H9 (cell line): ENCODE data around the gene MORN1. TPM values are rescaled to one million over a fixed set of nuclear protein-coding genes. Genes with fewer than 3 reads are reported as not detected.

ENCODE experiments used
- DNase-seq: peaks from one replicate; pipeline ENCODE4 v3.0.0-alpha.2; 2017
- H2AFZ ChIP-seq: one replicate; pipeline ENCODE4 v1.6.1; 2013; ENCODE audit warnings: mild to moderate bottlenecking, low read length, control low read depth, moderate library complexity
- H2AK5ac ChIP-seq: 2 replicates; pipeline ENCODE4 v1.6.1; 2013; ENCODE audit warnings: low read length, control low read depth, mixed read lengths; ENCODE audit not compliant: insufficient read length
- H2BK120ac ChIP-seq: one replicate; pipeline ENCODE4 v1.6.1; 2013; ENCODE audit warnings: low read depth, mild to moderate bottlenecking, low read length, control low read depth, inconsistent platforms; ENCODE audit not compliant: poor library complexity, severe bottlenecking
- H2BK12ac ChIP-seq: 2 replicates; pipeline ENCODE4 v1.6.1; 2013; ENCODE audit warnings: low read length, control low read depth, mixed read lengths, low read depth; ENCODE audit not compliant: insufficient read length
- H2BK15ac ChIP-seq: 2 replicates; pipeline ENCODE4 v1.6.1; 2013; ENCODE audit warnings: low read depth, low read length, control low read depth
- H2BK20ac ChIP-seq: one replicate; pipeline ENCODE4 v1.6.1; 2013; ENCODE audit warnings: low read depth, mild to moderate bottlenecking, low read length, control low read depth, inconsistent platforms; ENCODE audit not compliant: poor library complexity, severe bottlenecking
- H2BK5ac ChIP-seq: 2 replicates; pipeline ENCODE4 v1.6.1; 2013; ENCODE audit warnings: low read length, control low read depth, mixed read lengths; ENCODE audit not compliant: insufficient read length
- H3K14ac ChIP-seq: 2 replicates; pipeline ENCODE4 v1.6.1; 2013; ENCODE audit warnings: low read length, control low read depth; ENCODE audit not compliant: insufficient read depth
- H3K18ac ChIP-seq: 2 replicates; pipeline ENCODE4 v1.6.1; 2013; ENCODE audit warnings: low read depth, mild to moderate bottlenecking, mixed read lengths, low read length, control low read depth; ENCODE audit not compliant: insufficient read length
- H3K23ac ChIP-seq: 2 replicates; pipeline ENCODE4 v1.6.1; 2013; ENCODE audit warnings: low read length, control low read depth, mixed read lengths, low read depth; ENCODE audit not compliant: insufficient read length
- H3K23me2 ChIP-seq: 2 replicates; pipeline ENCODE4 v1.6.1; 2013; ENCODE audit warnings: low read depth, mild to moderate bottlenecking, mixed read lengths, low read length, control low read depth; ENCODE audit not compliant: insufficient read length, poor library complexity, severe bottlenecking
- H3K27ac ChIP-seq: 2 replicates; pipeline ENCODE4 v1.5.1; 2013; ENCODE audit warnings: low read length, control low read depth, mixed read lengths, low read depth; ENCODE audit not compliant: insufficient read length
- H3K27me3 ChIP-seq: 2 replicates; pipeline ENCODE4 v1.6.1; 2013; ENCODE audit warnings: low read length, control low read depth, inconsistent platforms; ENCODE audit not compliant: insufficient read depth
- H3K4ac ChIP-seq: 2 replicates; pipeline ENCODE4 v1.6.1; 2013; ENCODE audit warnings: low read depth, mild to moderate bottlenecking, control low read depth, inconsistent platforms, low read length, moderate library complexity
- H3K4me1 ChIP-seq: 2 replicates; pipeline ENCODE4 v1.6.1; 2013; ENCODE audit warnings: low read length, control low read depth, inconsistent platforms; ENCODE audit not compliant: insufficient read depth
- H3K4me2 ChIP-seq: 2 replicates; pipeline ENCODE4 v1.6.1; 2013; ENCODE audit warnings: low read length, control low read depth, mixed read lengths; ENCODE audit not compliant: insufficient read length, insufficient read depth
- H3K56ac ChIP-seq: 2 replicates; pipeline ENCODE4 v1.6.1; 2013; ENCODE audit warnings: low read depth, mild to moderate bottlenecking, mixed read lengths, low read length, control low read depth; ENCODE audit not compliant: insufficient read length
- H3K79me1 ChIP-seq: 2 replicates; pipeline ENCODE4 v1.6.1; 2013; ENCODE audit warnings: low read depth, mild to moderate bottlenecking, moderate library complexity, low read length, control low read depth, inconsistent platforms; ENCODE audit not compliant: insufficient read depth, poor library complexity, severe bottlenecking
- H3K79me2 ChIP-seq: 2 replicates; pipeline ENCODE4 v1.6.1; 2013; ENCODE audit warnings: low read length, control low read depth, inconsistent platforms; ENCODE audit not compliant: insufficient read depth
- H3K9ac ChIP-seq: 2 replicates; pipeline ENCODE4 v1.6.1; 2013; ENCODE audit warnings: low read length, control low read depth, mixed read lengths; ENCODE audit not compliant: insufficient read length; ENCODE audit errors: extremely low read depth
- H3K9me3 ChIP-seq: one replicate; pipeline ENCODE4 v1.6.1; 2013; ENCODE audit warnings: low read depth, low read length, inconsistent platforms; ENCODE audit not compliant: control insufficient read depth
- H3T11ph ChIP-seq: one replicate; pipeline ENCODE4 v1.6.1; 2013; ENCODE audit warnings: mild to moderate bottlenecking, low read length, control low read depth, inconsistent platforms
- H4K20me1 ChIP-seq: one replicate; pipeline ENCODE4 v1.6.1; 2013; ENCODE audit not compliant: control insufficient read depth, insufficient read length, insufficient read depth
- H4K5ac ChIP-seq: 2 replicates; pipeline ENCODE4 v1.6.1; 2013; ENCODE audit warnings: low read depth, mild to moderate bottlenecking, mixed read lengths, low read length, control low read depth; ENCODE audit not compliant: insufficient read length
- H4K8ac ChIP-seq: replicated peaks from 2 replicates; pipeline ENCODE4 v1.6.1; 2013; ENCODE audit warnings: low read length, control low read depth, mixed read lengths, low read depth; ENCODE audit not compliant: insufficient read length
- H4K91ac ChIP-seq: 2 replicates; pipeline ENCODE4 v1.6.1; 2013; ENCODE audit warnings: low read depth, mild to moderate bottlenecking, moderate library complexity, mixed read lengths, low read length, control low read depth; ENCODE audit not compliant: insufficient read length
- H3K27ac Mint-ChIP-seq, 3 experiments: 2 replicates in 2 of 3; 3 replicates in 1 of 3; pipeline ENCODE4 v1.8.0; 2020 to 2021; ENCODE audit warnings: mixed read lengths in 3 of 3, mild to moderate bottlenecking in 1 of 3, moderate library complexity in 1 of 3
- H3K27me3 Mint-ChIP-seq: 2 replicates; pipeline ENCODE4 v1.8.0; 2021; ENCODE audit warnings: low read depth, mild to moderate bottlenecking, moderate library complexity, mixed read lengths
- H3K36me3 Mint-ChIP-seq, 3 experiments: 2 replicates in 2 of 3; 3 replicates in 1 of 3; pipeline ENCODE4 v1.8.0; 2020 to 2021; ENCODE audit warnings: low read depth in 3 of 3, mixed read lengths in 3 of 3; ENCODE audit not compliant: insufficient read depth in 1 of 3
- H3K4me1 Mint-ChIP-seq, 2 experiments: 2 replicates each; pipeline ENCODE4 v1.8.0; 2020; ENCODE audit warnings: mixed read lengths in 2 of 2
- H3K4me3 Mint-ChIP-seq, 2 experiments: 2 replicates in 1 of 2; 3 replicates in 1 of 2; pipeline ENCODE4 v1.8.0; 2020 to 2021; ENCODE audit warnings: mild to moderate bottlenecking in 2 of 2, mixed read lengths in 2 of 2, moderate library complexity in 1 of 2
- H3K9me3 Mint-ChIP-seq, 2 experiments: 2 replicates in 1 of 2; 3 replicates in 1 of 2; pipeline ENCODE4 v1.8.0; 2020; ENCODE audit warnings: mild to moderate bottlenecking in 2 of 2, mixed read lengths in 2 of 2, moderate library complexity in 1 of 2
- WGBS: extraction: QIAGEN DNeasy Blood & Tissue Kit; methylation state at CpG from one replicate; pipeline ENCODE4 v1.1.7; 2013; ENCODE audit warnings: missing lambda C conversion rate, low lambda C conversion rate, mixed read lengths; ENCODE audit not compliant: insufficient read length; ENCODE audit errors: extremely low coverage; 5-methylcytosine and 5-hydroxymethylcytosine counted together
- total RNA-seq: library from RNA; stranded (reverse); gene quantifications from 2 replicates; pipeline ENCODE4 v1.2.1, GENCODE V29; 2021
- TF ChIP-seq, protein P1 (sequence below): fragments of 200-600 bp; sonication (generic); conservative IDR thresholded peaks from 3 replicates; pipeline ENCODE4 v1.8.0; 2021; ENCODE audit warnings: antibody characterized with exemption, mild to moderate bottlenecking

MORN1 gene
- total RNA-seq, 1 experiment from 2014 or later: 12.7 TPM

DNA sequence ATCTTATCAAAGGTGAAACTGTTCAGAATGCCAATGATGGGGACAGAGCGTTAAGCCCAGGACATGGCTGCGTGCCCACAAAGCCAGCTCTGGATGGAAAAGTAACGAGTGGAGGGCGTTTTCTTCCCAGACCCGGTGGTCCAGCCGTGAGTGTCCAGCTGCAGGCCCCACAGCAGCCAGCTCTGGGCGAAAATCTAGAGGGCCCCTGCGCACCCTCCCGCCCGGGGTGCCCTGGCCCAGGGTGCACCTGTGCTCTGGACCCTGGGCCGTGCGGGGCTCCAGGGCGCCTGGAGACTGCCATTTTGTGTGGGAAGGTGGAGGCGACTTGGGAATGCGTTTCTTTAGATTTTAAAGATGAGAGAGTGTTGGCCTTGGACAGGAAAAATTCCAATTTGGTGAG lies 104.4 kb downstream of the MORN1 start:
- H4K20me1 ChIP-seq: no peaks in the 10 kb centered on the region
- peak overlapping the region in 2 of 3 experiments; percentile 48 to 57; a peak in 3 of 7 replicates for H3K27ac Mint-ChIP-seq
- H3K79me2 ChIP-seq: peaks cover 18% of the 10 kb centered on the region; the same call in 1 of the 2 replicates
- H3K4me3 Mint-ChIP-seq: no peak overlapping the region
- no peak overlapping the region for H2AFZ ChIP-seq
- H2BK120ac ChIP-seq: no peak overlapping the region
- H3K27ac ChIP-seq: no peak overlapping the region
- H3K56ac ChIP-seq: no peak overlapping the region
- no peak overlapping the region for H3T11ph ChIP-seq
- H4K8ac ChIP-seq: no peak overlapping the region
- no peaks in the 10 kb centered on the region for H3K27me3 ChIP-seq
- H3K23ac ChIP-seq: no peak overlapping the region
- no peak overlapping the region for H3K14ac ChIP-seq
- no peak overlapping the region for H3K9ac ChIP-seq
- no peak overlapping the region for H2BK15ac ChIP-seq
- H3K4me1 ChIP-seq: no peaks in the 10 kb centered on the region; the same call in 1 of the 2 replicates
- H2BK20ac ChIP-seq: no peak overlapping the region
- peaks cover 5% of the 10 kb centered on the region for H3K79me1 ChIP-seq
- no CpG with 5 or more reads among the region's 15 CpGs for WGBS
- H2AK5ac ChIP-seq: no peak overlapping the region
- H3K4ac ChIP-seq: no peak overlapping the region
- H3K4me2 ChIP-seq: no peak overlapping the region
- no peaks in the 10 kb centered on the region; the same call in 1 of the 2 replicates for H3K27me3 Mint-ChIP-seq
- TF ChIP-seq, protein P1, sequence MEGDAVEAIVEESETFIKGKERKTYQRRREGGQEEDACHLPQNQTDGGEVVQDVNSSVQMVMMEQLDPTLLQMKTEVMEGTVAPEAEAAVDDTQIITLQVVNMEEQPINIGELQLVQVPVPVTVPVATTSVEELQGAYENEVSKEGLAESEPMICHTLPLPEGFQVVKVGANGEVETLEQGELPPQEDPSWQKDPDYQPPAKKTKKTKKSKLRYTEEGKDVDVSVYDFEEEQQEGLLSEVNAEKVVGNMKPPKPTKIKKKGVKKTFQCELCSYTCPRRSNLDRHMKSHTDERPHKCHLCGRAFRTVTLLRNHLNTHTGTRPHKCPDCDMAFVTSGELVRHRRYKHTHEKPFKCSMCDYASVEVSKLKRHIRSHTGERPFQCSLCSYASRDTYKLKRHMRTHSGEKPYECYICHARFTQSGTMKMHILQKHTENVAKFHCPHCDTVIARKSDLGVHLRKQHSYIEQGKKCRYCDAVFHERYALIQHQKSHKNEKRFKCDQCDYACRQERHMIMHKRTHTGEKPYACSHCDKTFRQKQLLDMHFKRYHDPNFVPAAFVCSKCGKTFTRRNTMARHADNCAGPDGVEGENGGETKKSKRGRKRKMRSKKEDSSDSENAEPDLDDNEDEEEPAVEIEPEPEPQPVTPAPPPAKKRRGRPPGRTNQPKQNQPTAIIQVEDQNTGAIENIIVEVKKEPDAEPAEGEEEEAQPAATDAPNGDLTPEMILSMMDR: no peak
- H2BK5ac ChIP-seq: no peak overlapping the region
- no peak overlapping the region for H3K18ac ChIP-seq
- H3K23me2 ChIP-seq: no peaks in the 10 kb centered on the region
- no peaks in the 10 kb centered on the region; a peak in 1 of 5 replicates for H3K9me3 Mint-ChIP-seq
- H2BK12ac ChIP-seq: no peak overlapping the region
- no peak overlapping the region for H4K91ac ChIP-seq
- no peaks in the 10 kb centered on the region for H3K9me3 ChIP-seq
- no peak overlapping the region for H4K5ac ChIP-seq
- H3K4me1 Mint-ChIP-seq: peaks cover 20 to 35% of the 10 kb centered on the region in 2 experiments
- DNase-seq: no peak
- peaks cover 0 to 4% (median 3%) of the 10 kb centered on the region in 3 experiments; a peak in 2 of 7 replicates for H3K36me3 Mint-ChIP-seq
